Dendritic cell treated with granulocyte-macrophage colony-stimulating factor and Interleukin-4, amounts not matched to agents 40 ng/mL and 50 ng/mL, for 4 days (primary cell): ENCODE data around the gene DMWD.
"Not testable (repeated sequence)": the region's sequence is repeated elsewhere in the genome, so short reads cannot be mapped to it uniquely, and the experiment has no call there.

Experiments
- H3K27ac Mint-ChIP-seq: one replicate; pipeline ENCODE4 v1.8.0; 2022; ENCODE audit warnings: mild to moderate bottlenecking, mixed read lengths
- H3K27me3 Mint-ChIP-seq: one replicate; pipeline ENCODE4 v1.8.0; 2022; ENCODE audit warnings: mild to moderate bottlenecking, mixed read lengths
- H3K36me3 Mint-ChIP-seq: one replicate; pipeline ENCODE4 v1.8.0; 2022; ENCODE audit warnings: low read depth, mixed read lengths
- H3K4me1 Mint-ChIP-seq: one replicate; pipeline ENCODE4 v1.8.0; 2022; ENCODE audit warnings: low read depth, mixed read lengths
- H3K4me3 Mint-ChIP-seq: one replicate; pipeline ENCODE4 v1.8.0; 2022; ENCODE audit warnings: mild to moderate bottlenecking, moderate library complexity, mixed read lengths
- H3K9me3 Mint-ChIP-seq: one replicate; pipeline ENCODE4 v1.8.0; 2022; ENCODE audit warnings: mixed read lengths
- intact Hi-C: fragments of 100-400 bp; cut with micrococcal nuclease; formaldehyde crosslinking; loops from one replicate; pipeline ENCODE4 v1.15.0; 2022

The DMWD gene

DNA sequence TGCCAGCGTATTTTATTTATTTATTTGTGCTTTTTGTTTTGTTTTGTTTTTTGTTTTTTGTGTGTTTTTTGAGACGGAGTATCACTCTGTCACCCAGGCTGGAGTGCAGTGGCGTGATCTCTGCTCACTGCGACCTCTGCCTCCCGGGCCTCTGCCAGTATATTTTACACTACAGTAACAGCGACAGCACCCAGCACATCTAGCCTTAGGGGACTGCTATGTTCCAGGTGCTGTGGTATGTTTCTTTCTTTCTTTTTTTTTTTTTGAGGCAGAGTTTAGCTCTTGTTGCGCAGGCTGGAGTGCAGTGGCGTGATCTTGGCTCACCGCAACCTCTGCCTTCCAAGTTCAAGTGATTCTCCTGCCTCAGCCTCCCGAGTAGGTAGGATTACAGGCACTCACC, 41.2 kb downstream of the DMWD start:
- H3K36me3 Mint-ChIP-seq, H3K4me1 Mint-ChIP-seq, H3K9me3 Mint-ChIP-seq, H3K4me3 Mint-ChIP-seq, intact Hi-C loops, H3K27ac Mint-ChIP-seq: not testable (repeated sequence)
- H3K27me3 Mint-ChIP-seq: peaks cover 54% of the 10 kb centered on the region

DNA sequence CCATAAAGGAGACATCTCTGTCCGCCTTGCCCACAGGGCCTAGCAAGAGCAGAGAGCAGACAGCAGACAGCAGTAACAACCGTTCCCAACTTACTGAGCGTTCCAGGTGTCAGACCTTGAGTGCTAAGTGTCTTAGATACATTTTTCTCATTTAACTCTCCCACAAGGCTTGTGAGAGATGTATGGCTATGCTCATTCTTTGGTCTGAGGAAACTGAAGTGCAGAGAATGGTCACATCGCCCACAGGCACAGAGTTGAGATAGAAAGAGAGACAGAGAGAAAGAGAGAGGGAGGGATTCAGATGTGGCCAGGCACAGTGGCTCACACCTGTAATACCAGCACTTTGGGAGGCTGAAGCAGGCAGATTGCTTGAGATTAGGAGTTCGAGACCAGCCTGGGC, 45.1 kb downstream of the DMWD start:
- H3K36me3 Mint-ChIP-seq: no peaks in the 10 kb centered on the region
- no peaks in the 10 kb centered on the region for H3K9me3 Mint-ChIP-seq
- H3K4me1 Mint-ChIP-seq: no peaks in the 10 kb centered on the region
- H3K4me3 Mint-ChIP-seq: no peak overlapping the region
- peaks cover 69% of the 10 kb centered on the region for H3K27me3 Mint-ChIP-seq
- intact Hi-C loops: no loop called here
- H3K27ac Mint-ChIP-seq: no peak overlapping the region

DNA sequence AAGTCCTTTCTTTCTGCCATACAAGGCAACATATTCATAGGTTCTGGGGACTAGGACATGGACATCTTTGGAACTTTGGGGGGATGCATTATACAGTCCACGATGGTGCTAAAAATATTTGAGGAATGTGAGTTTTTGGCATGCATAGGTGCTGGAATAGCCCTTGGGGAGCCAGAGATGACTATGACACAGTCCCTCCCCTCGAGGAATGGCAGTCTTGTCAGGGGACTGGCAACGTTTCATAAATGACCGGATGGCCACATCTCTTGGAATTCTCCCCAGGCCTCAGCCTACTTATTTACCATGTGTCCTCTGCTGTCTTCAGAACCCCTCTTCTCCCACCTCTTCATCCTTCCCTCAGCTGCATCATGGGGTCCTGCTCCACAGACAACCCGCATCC, 45.8 kb downstream of the DMWD start:
- H3K4me3 Mint-ChIP-seq: no peak overlapping the region
- H3K36me3 Mint-ChIP-seq: no peaks in the 10 kb centered on the region
- H3K4me1 Mint-ChIP-seq: no peaks in the 10 kb centered on the region
- H3K9me3 Mint-ChIP-seq: no peaks in the 10 kb centered on the region
- peaks cover 70% of the 10 kb centered on the region for H3K27me3 Mint-ChIP-seq
- intact Hi-C loops: no loop called here
- no peak overlapping the region for H3K27ac Mint-ChIP-seq

DNA sequence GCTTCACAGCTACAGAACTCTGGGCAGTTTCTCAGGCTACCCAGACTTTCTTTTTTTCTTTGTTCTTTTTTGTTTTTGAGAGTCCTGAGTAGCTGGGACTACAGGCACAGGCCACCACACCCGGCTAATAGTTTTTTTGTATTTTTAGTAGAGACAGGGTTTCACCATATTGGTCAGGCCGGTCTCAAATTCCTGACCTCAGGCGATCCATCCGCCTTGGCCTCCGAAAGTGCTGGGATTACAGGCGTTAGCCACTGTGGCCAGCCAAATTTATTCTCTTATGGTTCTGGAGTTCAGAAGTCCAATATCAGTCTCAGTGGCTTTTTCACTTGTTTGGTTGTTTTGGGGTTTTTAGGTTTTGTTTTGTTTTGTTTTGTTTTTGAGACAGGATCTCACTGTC, 47.0 kb downstream of the DMWD start:
- Mint-ChIP-seq H3K4me1 (no peaks in the 10 kb centered on the region), H3K36me3 (no peaks in the 10 kb centered on the region), H3K27ac (no peak overlapping the region)

DNA sequence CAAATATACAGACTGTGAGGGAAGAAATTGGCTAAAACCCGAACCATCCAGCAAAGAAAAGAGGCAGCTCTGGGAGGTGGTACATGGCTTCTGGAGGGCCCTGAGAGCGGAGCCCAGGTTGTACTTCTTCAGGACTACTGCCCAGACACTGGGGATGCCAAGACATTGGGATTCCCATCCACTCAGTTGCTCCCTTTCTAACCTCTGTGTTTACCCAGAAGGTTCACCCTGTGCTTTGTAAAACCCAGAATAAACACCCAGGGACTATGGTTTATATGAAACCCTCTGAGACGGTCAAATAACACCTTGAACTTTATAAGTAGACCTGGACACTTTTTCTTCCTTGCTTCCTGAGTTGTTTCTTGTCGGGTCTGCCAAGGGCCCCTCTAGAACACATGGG, 49.7 kb downstream of the DMWD start:
- peaks cover 15% of the 10 kb centered on the region for H3K4me1 Mint-ChIP-seq
- H3K9me3 Mint-ChIP-seq: no peaks in the 10 kb centered on the region
- H3K36me3 Mint-ChIP-seq: no peaks in the 10 kb centered on the region
- no peak overlapping the region for H3K4me3 Mint-ChIP-seq
- peaks cover 55% of the 10 kb centered on the region for H3K27me3 Mint-ChIP-seq
- H3K27ac Mint-ChIP-seq: no peak overlapping the region
- intact Hi-C loops: no loop called here

More for the DNA sequence above, 47.0 kb downstream of the DMWD start:
- Mint-ChIP-seq H3K27me3 (peaks cover 62% of the 10 kb centered on the region), H3K4me3 (no peak overlapping the region), H3K9me3 (no peaks in the 10 kb centered on the region)
- intact Hi-C loops: no loop called here

DNA sequence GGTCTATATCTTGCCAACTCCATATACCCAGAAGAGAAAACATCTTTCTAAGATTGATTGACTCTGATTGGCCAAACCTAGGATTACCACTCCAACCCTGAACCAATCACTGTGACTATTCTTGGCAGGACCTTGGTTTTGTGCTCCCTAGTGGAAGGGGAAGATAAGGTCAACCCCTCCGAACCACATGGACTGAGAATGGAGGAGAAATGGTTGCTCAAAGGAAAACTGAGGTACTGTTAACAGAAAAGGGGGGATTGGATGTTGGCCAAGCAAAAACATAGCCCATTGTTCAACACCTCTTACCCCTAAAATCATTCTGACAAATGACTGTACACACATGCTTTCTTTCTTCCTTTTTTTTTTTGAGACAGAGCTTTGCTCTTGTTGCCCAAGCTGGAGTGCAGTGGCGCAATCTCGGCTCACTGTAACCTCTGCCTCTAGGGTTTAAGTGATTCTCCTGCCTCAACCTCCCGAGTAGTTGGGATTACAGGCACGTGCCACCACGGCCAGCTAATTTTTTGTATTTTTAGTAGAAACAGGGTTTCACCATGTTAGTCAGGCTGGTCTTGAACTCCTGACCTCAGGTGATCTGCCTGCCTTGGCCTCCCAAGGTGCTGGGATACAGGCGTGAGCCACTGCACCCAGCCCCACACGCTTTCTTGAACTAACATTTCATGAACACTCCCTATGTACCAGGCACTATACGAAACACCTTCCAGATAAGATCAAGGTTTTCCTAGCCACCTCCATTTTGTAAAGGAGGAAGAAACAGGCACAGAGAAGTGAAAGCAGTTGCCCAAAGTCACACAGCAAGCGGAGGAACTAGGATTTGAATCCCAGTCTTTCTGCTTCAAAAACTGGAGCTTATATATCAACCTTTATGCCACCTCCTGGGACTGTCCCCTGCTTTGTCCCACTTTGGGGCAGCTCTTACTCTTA, 52.9 kb downstream of the DMWD start:
- Mint-ChIP-seq H3K27ac (peak overlapping the region; percentile 56), H3K9me3 (no peaks in the 10 kb centered on the region), H3K4me1 (peaks cover 15% of the 10 kb centered on the region), H3K4me3 (no peak overlapping the region), H3K36me3 (no peaks in the 10 kb centered on the region), H3K27me3 (peaks cover 34% of the 10 kb centered on the region)
- intact Hi-C loops: no loop called here

DNA sequence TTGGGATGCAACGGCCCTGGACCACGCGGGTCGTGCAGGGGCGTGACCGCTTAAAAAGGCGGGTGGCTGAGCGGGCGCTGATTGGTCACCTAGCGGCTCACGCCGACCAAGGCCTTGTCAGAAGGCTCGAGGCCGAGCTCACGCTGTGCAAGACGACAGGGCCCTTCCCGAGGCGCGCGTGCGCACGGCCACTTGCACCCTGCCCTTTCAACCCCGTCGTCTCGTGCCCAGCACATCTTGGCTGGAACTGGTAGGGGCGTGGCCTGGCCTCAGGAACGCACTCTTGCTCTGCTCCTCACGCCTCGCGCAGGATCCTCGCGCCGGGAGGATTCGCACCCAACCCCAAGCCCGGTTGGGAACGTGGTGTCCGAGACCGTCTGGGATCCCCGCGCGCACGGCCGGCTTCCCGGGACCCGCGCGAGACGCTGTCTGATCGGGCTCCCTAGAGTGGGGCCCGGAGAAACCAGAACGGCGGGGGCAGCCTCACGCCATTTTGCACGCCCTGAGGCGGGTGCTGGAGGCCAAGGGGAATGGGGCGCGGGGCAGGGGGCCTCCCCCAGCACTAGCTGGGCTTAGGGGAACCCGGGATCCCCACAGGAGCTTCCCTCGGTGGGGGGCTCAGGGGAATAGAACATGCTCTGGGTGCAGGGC, 59.4 kb downstream of the DMWD start, which contains the start of gene MEIOSIN:
MEIOSIN (plus strand) TSS at position 280 of the 651 bp plus-strand sequence. CDS start 1,938 bp downstream, outside the sequence.
- H3K27ac Mint-ChIP-seq: no peak within 1 kb of the TSS
- H3K4me3 Mint-ChIP-seq: no peak within 1 kb of the TSS
- H3K9me3 Mint-ChIP-seq: no peaks in the 10 kb centered on the region
- H3K4me1 Mint-ChIP-seq: peaks cover 25% of the 10 kb centered on the region
- H3K36me3 Mint-ChIP-seq: peaks cover 11% of the 10 kb centered on the region
- peaks cover 11% of the 10 kb centered on the region for H3K27me3 Mint-ChIP-seq
- intact Hi-C loops: loop anchor here (5.0 kb wide), 1 partner anchor 264 kb away; the partner anchor contains the start of gene CCDC61
